SK-N-SH (cell line): Measurements from ENCODE around the gene MTUS2. TPM values are rescaled to one million over a fixed set of nuclear protein-coding genes. Genes with fewer than 3 reads are reported as not detected.
"Not testable (repeated sequence)": the region's sequence is repeated elsewhere in the genome, so short reads cannot be mapped to it uniquely, and the experiment has no call there.

ENCODE experiments used
- CTCF ChIA-PET: fragments of 300-600, 350-600 bp; formaldehyde crosslinking; extraction: SDS; loops from one replicate; lab custom pipeline; 2021; lab: Yijun Ruan, JAX
- POLR2A ChIA-PET: fragments of 350-600 bp; sonication (Branson Sonifier 250); formaldehyde crosslinking; extraction: SDS; loops from one replicate; lab custom pipeline; 2020; ENCODE audit warnings: antibody characterized with exemption, inconsistent platforms; lab: Yijun Ruan, JAX
- DNase-seq: peaks from one replicate; pipeline ENCODE4 v3.0.0; 2012
- H2AFZ ChIP-seq: fragments of 200-600 bp; sonication (generic); 2 replicates; pipeline ENCODE4 v1.8.1; 2016; ENCODE audit warnings: antibody characterized with exemption, mild to moderate bottlenecking, low read depth
- H3F3A ChIP-seq: fragments of 200-600 bp; sonication (generic); replicated peaks from 2 replicates; pipeline ENCODE3; 2016; ENCODE audit warnings: antibody characterized with exemption, mild to moderate bottlenecking; ENCODE audit not compliant: insufficient read depth
- H3K27ac ChIP-seq, 2 experiments: fragments of 200-500 bp in 1 of 2; fragments of 200-600 bp in 1 of 2; sonication (Bioruptor generic) in 1 of 2; sonication (generic), shearing (Covaris generic) in 1 of 2; 2 replicates each; pipeline versions ENCODE4 v1.5.1 to v1.6.1; 2014 to 2016; ENCODE audit warnings: low read depth in 2 of 2, inconsistent platforms in 1 of 2, low read length in 1 of 2, mild to moderate bottlenecking in 1 of 2, mixed read lengths in 1 of 2
- H3K27me3 ChIP-seq: fragments of 200-600 bp; sonication (generic), shearing (Covaris generic); 2 replicates; pipeline ENCODE4 v1.6.1; 2016; ENCODE audit warnings: mixed run types; ENCODE audit not compliant: insufficient read depth
- H3K36me3 ChIP-seq, 2 experiments: fragments of 200-500 bp in 1 of 2; fragments of 200-600 bp in 1 of 2; sonication (Bioruptor generic) in 1 of 2; sonication (generic) in 1 of 2; replicated peaks in 1 of 2; 2 replicates each; pipeline versions ENCODE3 to v1.5.1; 2014 to 2016; ENCODE audit warnings: low read length in 1 of 2, mild to moderate bottlenecking in 1 of 2; ENCODE audit not compliant: insufficient read depth in 2 of 2, control insufficient read depth in 1 of 2
- H3K4me1 ChIP-seq, 2 experiments: fragments of 200-500 bp in 1 of 2; fragments of 200-600 bp in 1 of 2; sonication (Bioruptor generic) in 1 of 2; sonication (generic), shearing (Covaris generic) in 1 of 2; 2 replicates each; pipeline versions ENCODE4 v1.5.1 to v1.6.1; 2014 to 2016; ENCODE audit warnings: low read depth in 1 of 2, low read length in 1 of 2, mixed run types in 1 of 2; ENCODE audit not compliant: insufficient read depth in 2 of 2, control insufficient read depth in 1 of 2
- H3K4me2 ChIP-seq: fragments of 200-600 bp; sonication (generic), shearing (Covaris generic); 2 replicates; pipeline ENCODE4 v1.6.1; 2017; ENCODE audit warnings: mixed run types
- H3K4me3 ChIP-seq, 2 experiments: fragments of 200-500 bp in 1 of 2; fragments of 200-600 bp in 1 of 2; sonication (Bioruptor generic) in 1 of 2; sonication (generic), shearing (Covaris generic) in 1 of 2; 2 replicates each; pipeline versions ENCODE4 v1.5.1 to v1.8.1; 2014 to 2016; ENCODE audit warnings: low read depth in 2 of 2, inconsistent platforms in 1 of 2, low read length in 1 of 2, mild to moderate bottlenecking in 1 of 2, mixed read lengths in 1 of 2, moderate library complexity in 1 of 2
- H3K79me2 ChIP-seq: fragments of 200-600 bp; sonication (generic); 2 replicates; pipeline ENCODE4 v1.8.1; 2017; ENCODE audit warnings: mild to moderate bottlenecking; ENCODE audit not compliant: insufficient read depth
- H3K9ac ChIP-seq: fragments of 200-600 bp; sonication (generic); 2 replicates; pipeline ENCODE4 v1.6.1; 2017; ENCODE audit warnings: mixed run types
- H3K9me2 ChIP-seq: fragments of 200-600 bp; sonication (generic); 2 replicates; pipeline ENCODE4 v1.6.1; 2017; ENCODE audit warnings: mixed run types
- H3K9me3 ChIP-seq: fragments of 200-600 bp; sonication (generic); 2 replicates; pipeline ENCODE4 v1.6.1; 2017; ENCODE audit warnings: mixed run types, mild to moderate bottlenecking, moderate library complexity
- H4K20me1 ChIP-seq: fragments of 200-600 bp; sonication (generic); 2 replicates; pipeline ENCODE4 v1.6.1; 2017; ENCODE audit warnings: mild to moderate bottlenecking, mixed run types; ENCODE audit not compliant: insufficient read depth
- CTCF ChIP-seq: fragments of 200-600 bp; sonication (generic); IDR thresholded peaks from 2 replicates; pipeline ENCODE4 v1.6.1; 2017; ENCODE audit warnings: antibody characterized with exemption, mild to moderate bottlenecking, moderate library complexity
- ELF1 ChIP-seq: IDR thresholded peaks from 2 replicates; pipeline ENCODE4 v1.4.0; 2012
- FOSL2 ChIP-seq: IDR thresholded peaks from 2 replicates; pipeline ENCODE4 v1.4.0; 2012; ENCODE audit warnings: low read depth, mild to moderate bottlenecking, moderate library complexity, borderline replicate concordance
- FOXM1 ChIP-seq: IDR thresholded peaks from 2 replicates; pipeline ENCODE4 v1.4.0; 2012; ENCODE audit warnings: low read depth, mild to moderate bottlenecking
- JUND ChIP-seq: IDR thresholded peaks from 2 replicates; pipeline ENCODE4 v1.4.0; 2012
- MXI1 ChIP-seq: IDR thresholded peaks from 2 replicates; pipeline ENCODE4 v1.6.1; 2012; ENCODE audit warnings: mild to moderate bottlenecking, low read depth, low read length, improper control_type of control experiment
- NFIC ChIP-seq: IDR thresholded peaks from 2 replicates; pipeline ENCODE4 v1.4.0; 2012; ENCODE audit warnings: borderline replicate concordance
- PBX3 ChIP-seq: IDR thresholded peaks from 2 replicates; pipeline ENCODE4; 2012
- POLR2AphosphoS5 ChIP-seq: IDR thresholded peaks from 2 replicates; pipeline ENCODE4 v1.6.1; 2012; ENCODE audit warnings: low read depth, low read length
- RAD21 ChIP-seq: IDR thresholded peaks from 2 replicates; pipeline ENCODE4 v1.6.1; 2012; ENCODE audit warnings: mild to moderate bottlenecking, low read length
- RCOR1 ChIP-seq: fragments of 150-350 bp; IDR thresholded peaks from 2 replicates; pipeline ENCODE4 v1.6.1; 2017; ENCODE audit warnings: antibody characterized with exemption, low read length
- REST ChIP-seq: IDR thresholded peaks from 2 replicates; pipeline ENCODE4 v1.6.1; 2012; ENCODE audit warnings: mild to moderate bottlenecking, low read depth, low read length, moderate library complexity
- SMC3 ChIP-seq: IDR thresholded peaks from 2 replicates; pipeline ENCODE4 v1.6.1; 2012; ENCODE audit warnings: low read depth, low read length, improper control_type of control experiment
- USF2 ChIP-seq: fragments of 150-350 bp; IDR thresholded peaks from 2 replicates; pipeline ENCODE4 v1.6.1; 2017; ENCODE audit warnings: antibody characterized with exemption, low read length, low read depth, borderline replicate concordance
- WGBS: methylation state at CpG from one replicate; pipeline ENCODE4 v1.1.6; 2017; ENCODE audit warnings: low lambda C conversion rate; 5-methylcytosine and 5-hydroxymethylcytosine counted together
- polyA plus RNA-seq, 3 experiments: library from polyadenylated mRNA; depleted of rRNA; stranded (reverse); fragments of >200 nt; gene quantifications; 2 replicates each; pipeline ENCODE4 v1.2.3, GENCODE V29; 2012

The MTUS2 gene
- polyA plus RNA-seq, 1 of the 3 experiments (the other 2 are of a cell fraction) = 1.7 TPM

GRCh38 chr13:28984326-28984725 lies 164.2 kb downstream of the MTUS2 start (continued):
- no peak for TF ChIP-seq NFIC
- TF ChIP-seq, all 33 proteins: peak for 0

GRCh38 chr13:28984825-28985224 lies 164.7 kb downstream of the MTUS2 start:
- Histone ChIP-seq H3K4me1 (no peaks in the 10 kb centered on the region), H3K79me2 (no peaks in the 10 kb centered on the region), H3K36me3 (no peaks in the 10 kb centered on the region), H3K27ac (no peak overlapping the region), H3F3A (no peaks in the 10 kb centered on the region), H3K9me2 (no peaks in the 10 kb centered on the region), H3K4me2 (no peak overlapping the region), H3K9ac (no peak overlapping the region), H3K4me3 (no peak overlapping the region), H3K27me3 (peaks cover 6% of the 10 kb centered on the region; the same call in 1 of the 2 replicates), H4K20me1 (no peaks in the 10 kb centered on the region), H3K9me3 (no peaks in the 10 kb centered on the region), H2AFZ (no peak overlapping the region)
- no peak for DNase-seq
- CTCF ChIA-PET = interaction anchor here (1.3 kb wide), 1 partner anchor 20 kb away, joined by 3 read pairs; no protein-coding TSS in a partner anchor
- POLR2A ChIA-PET = no interaction called here
- no peak for TF ChIP-seq FOSL2
- no peak for TF ChIP-seq ELF1
- no peak for TF ChIP-seq JUND
- no peak for TF ChIP-seq POLR2AphosphoS5
- no peak for TF ChIP-seq MXI1
- no peak for TF ChIP-seq PBX3
- no peak for TF ChIP-seq RCOR1
- no peak for TF ChIP-seq REST
- no peak for TF ChIP-seq RAD21
- no peak for TF ChIP-seq CTCF
- TF ChIP-seq USF2 = no peak
- no peak for TF ChIP-seq SMC3
- TF ChIP-seq FOXM1 = no peak
- 6% methylated on average over 1 of the region's 1 CpG for WGBS

GRCh38 chr13:28990378-28990777 lies 170.2 kb downstream of the MTUS2 start:
- POLR2A ChIA-PET = not testable (repeated sequence)
- WGBS = 28% methylated on average over 3 of the region's 3 CpGs
- CTCF ChIA-PET = interaction anchor here (0.7 kb wide), 1 partner anchor 10 kb away, joined by 3 read pairs; no protein-coding TSS in a partner anchor

More at GRCh38 chr13:28990378-28990777, 170.2 kb downstream of the MTUS2 start:
- not testable (repeated sequence) for H3K9ac ChIP-seq, H3F3A ChIP-seq, H2AFZ ChIP-seq, H3K79me2 ChIP-seq, H3K4me2 ChIP-seq, DNase-seq, H4K20me1 ChIP-seq, H3K9me3 ChIP-seq, H3K27ac ChIP-seq, H3K4me3 ChIP-seq, H3K4me1 ChIP-seq, H3K27me3 ChIP-seq, H3K36me3 ChIP-seq, H3K9me2 ChIP-seq
